Fibroblast of peridontal ligament (primary cell): ENCODE results near the gene METTL8.
A peak's percentile ranks its signal among the peaks of the same experiment; 100 is the strongest.
"Not testable (repeated sequence)": the region's sequence is repeated elsewhere in the genome, so short reads cannot be mapped to it uniquely, and the experiment has no call there.

Experiments
- DNase-seq: peaks from one replicate; pipeline ENCODE4 v3.0.0-alpha.2; 2010; ENCODE audit errors: extremely low read depth

METTL8 gene

GRCh38 chr2:171401947-171402346 is 31.8 kb downstream of the METTL8 start:
- no peak for DNase-seq

DNA sequence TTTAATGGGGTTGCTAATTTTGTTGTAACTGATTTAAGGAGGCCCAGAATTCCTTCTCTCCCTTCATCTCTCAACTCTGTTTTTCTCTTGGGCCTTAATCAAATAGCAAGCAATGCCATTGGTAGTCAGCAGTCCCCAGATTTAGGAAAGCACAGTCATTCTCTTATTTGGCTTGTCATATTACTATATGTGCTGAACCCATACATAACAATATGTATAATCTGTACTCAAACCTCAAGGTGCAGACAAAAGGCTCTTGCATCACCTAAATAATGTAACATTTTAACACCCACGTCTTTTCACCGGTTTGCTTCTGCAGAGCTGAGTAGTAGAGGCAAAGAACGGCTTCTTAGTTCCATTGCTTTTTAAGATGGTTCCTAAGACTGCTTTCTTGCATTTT is 33.4 kb downstream of the METTL8 start:
- DNase-seq = no peak

DNA sequence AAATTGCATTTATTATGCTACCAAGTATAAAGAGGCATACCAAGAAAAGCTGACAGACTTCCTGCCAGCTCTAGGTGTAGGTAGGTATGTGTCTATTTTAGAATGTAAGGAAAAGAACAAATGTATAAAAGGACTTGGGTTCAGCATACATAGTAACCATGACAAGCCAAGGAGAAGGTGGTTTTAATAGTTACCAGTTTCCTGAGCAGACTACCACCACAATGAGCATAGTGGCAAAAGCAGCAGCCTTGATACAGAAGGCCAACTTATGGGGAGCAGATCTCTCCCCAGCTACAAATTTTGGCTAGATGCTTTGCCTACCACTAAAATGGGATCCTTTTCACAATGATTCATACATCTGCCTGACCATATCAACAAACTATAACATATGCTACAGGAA is 34.5 kb downstream of the METTL8 start:
- DNase-seq = no peak

GRCh38 chr2:171394164-171394740 is 39.5 kb downstream of the METTL8 start:
- DNase-seq = no peak

DNA sequence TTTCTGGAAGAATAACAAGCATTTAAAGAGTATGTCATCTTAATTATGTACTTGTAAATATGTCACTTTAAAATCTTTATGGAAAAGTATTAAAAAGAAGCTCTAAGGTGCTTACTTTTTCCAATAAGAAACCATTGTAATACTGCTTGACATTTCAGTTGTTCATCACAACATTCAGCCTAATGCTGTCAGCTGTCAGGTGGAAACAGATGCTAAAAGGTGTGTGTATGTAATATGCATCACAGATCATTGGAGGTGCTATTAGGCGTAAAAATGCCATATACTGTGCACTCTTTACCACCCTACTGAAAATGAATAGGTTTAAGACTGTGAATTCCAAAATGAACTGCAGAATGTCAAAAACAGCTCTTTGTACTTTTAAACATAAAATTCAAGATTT is 40.3 kb downstream of the METTL8 start:
- no peak for DNase-seq

GRCh38 chr2:171391532-171391931 is 42.3 kb downstream of the METTL8 start:
- DNase-seq = no peak

DNA sequence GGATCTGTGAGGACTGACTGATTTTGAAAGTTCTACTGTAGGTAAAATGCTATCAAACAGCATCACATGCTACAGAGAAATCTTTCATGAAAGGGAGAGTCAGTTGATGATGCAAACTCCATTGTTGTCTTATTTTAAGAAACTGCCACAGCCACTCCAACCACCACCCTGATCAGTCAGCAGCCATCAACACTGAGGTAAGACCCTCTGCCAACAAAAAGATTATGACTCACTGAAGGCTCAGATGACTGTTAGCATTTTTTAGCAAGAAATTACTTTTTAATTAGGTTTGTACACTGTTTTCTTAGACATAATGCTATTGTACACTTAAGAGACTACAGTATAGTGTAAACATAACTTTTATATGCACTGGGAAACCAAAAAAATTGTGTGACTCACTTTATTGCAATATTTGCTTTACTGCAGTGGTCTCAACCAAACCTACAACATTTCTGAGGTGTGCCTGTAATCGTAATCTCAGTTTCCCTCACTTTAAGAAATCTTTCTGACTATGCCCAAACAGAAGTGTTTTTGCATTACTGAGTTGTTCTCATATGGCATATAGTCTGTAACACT is 42.8 kb downstream of the METTL8 start:
- DNase-seq = peak; percentile 79

DNA sequence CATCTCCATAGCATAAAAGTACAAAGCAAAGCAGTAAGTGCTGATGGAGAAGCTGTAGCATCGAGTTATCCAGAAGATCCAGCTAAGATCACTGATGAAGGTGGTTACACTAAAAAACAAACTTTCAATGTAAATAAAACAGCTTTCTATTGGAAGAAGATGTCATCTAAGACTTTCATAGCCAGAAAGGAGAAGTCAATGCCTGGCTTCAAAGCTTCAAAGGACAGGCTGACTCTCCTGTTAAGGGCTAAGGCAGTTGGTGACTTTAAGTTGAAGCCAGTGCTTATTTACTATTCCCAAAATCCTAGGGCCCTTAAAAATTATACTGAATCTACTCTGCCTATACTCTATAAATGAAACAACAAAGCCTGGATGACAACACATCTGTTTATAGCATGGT is 44.0 kb downstream of the METTL8 start:
- DNase-seq = no peak

GRCh38 chr2:171389325-171389724 is 44.5 kb downstream of the METTL8 start:
- DNase-seq = no peak

GRCh38 chr2:171387052-171387451 is 46.7 kb downstream of the METTL8 start:
- no peak for DNase-seq

DNA sequence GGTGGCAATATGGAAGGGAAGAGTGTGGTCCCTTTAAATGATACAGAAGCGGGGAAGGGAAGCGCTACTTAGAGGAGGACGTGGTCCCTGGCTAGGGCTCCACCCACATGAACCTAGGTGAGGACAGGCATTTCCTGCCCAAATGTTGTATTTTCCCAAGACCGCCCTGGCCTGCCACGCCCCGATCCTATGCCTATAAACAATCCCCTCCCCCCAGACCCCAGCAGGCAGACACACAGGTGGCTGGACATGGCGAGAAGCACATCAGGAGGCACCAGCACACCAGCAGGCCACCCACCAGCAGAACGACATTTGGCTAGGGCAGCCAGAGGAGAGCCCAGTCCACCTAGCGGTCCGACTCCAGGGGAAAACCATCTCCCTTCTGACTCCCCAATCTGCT is 47.2 kb downstream of the METTL8 start:
- no peak for DNase-seq

DNA sequence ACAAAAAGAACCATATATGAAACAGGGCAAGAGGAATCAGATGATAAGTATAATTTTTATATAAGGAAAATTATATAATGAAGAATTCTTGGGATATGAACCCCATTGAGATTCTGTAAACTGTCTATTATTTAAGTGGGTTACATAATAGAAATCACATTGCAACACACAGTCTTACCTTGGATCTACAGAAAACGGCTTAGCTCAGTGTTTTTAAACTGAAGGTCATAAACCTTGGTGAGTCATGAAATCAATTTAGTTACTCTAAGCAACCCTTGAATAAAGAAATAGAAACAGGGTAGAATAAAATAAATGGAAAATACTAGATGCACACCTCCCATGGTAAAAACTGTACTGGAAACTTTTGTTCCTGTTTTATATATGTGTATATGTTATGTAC is 50.7 kb downstream of the METTL8 start:
- DNase-seq = peak; percentile 63

DNA sequence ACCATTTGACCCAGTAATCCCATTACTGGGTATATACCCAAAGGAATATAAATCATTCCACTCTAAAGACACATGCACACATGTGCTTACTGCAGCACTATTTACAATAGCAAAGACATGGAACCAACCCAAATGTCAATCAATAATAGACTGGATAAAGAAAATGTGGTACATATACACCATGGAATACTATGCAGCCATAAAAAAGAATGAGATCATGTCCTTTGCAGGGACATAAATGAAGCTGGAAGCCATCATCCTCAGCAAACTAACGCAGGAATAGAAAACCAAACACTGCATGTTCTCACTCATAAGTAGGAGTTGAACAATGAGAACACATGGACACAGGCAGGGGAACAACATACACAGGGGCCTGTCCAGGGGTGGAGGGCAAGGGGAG is 51.6 kb downstream of the METTL8 start:
- DNase-seq = not testable (repeated sequence)

DNA sequence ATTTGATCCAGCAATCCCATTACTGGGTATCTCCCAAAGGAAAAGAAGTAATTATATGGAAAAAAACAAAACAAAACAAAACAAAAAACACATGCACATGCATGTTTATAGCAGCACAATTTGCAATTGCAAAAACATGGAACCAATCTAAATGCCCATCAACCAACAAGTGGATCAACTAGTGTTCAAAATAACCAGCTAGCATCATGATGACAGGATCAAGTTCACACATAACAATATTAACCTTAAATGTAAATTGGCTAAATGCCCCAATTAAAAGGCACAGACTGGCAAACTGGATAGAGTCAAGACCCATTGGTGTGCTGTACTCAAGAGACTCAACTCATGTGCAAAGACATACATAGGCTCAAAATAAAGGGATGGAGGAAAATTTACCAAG is 55.9 kb downstream of the METTL8 start:
- not testable (repeated sequence) for DNase-seq

GRCh38 chr2:171367692-171368091 is 66.1 kb downstream of the METTL8 start:
- no peak for DNase-seq

GRCh38 chr2:171365778-171366177 is 68.0 kb downstream of the METTL8 start:
- no peak for DNase-seq

DNA sequence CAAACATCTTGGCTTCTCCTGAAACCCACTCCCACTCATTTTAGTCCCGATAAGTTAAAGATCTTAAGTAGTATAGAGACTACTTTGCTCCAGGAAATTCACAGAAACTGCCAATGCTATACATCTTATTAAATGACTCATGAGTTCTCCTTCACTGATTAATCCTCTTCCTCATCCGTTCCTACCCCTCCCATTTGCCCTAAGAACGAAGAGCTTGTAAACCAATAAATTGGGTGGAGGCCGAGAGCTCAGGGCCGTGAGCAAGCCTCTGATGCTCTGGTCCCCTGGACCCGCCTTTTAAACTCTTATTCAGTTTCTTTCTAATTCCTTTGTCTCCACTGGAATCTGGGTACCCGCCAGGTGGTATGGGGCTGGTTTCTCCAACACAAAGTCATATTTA is 68.6 kb downstream of the METTL8 start:
- DNase-seq = no peak

- DNase-seq = no peak
Measured at GRCh38 chr2:171362396-171362795, 71.4 kb downstream of the METTL8 start.

- DNase-seq = no peak
Measured at GRCh38 chr2:171360905-171361304, 72.9 kb downstream of the METTL8 start.

- not testable (repeated sequence) for DNase-seq
Measured at GRCh38 chr2:171353746-171354145, 80.0 kb downstream of the METTL8 start.

DNA sequence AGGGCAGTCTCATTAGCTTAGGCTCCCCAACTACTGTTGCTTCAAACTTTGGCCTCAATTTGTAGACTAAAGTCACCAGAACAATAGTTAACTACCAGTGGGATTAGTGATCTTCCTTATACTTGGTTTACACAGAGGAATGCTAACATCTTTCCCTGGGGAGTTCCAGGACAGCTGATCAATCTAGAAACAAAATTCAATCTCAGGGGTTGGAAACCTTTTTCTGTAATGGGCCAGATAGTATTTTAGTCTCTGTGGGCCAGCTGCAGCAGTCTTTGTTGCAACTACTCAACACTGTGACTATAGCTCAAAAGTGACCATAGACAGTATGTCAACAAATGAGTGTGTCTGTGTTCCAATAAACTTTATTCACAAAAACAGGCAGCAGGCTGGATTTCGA is 85.7 kb downstream of the METTL8 start:
- no peak for DNase-seq

- DNase-seq = peak; percentile 90
Measured at GRCh38 chr2:171347591-171348032, 86.2 kb downstream of the METTL8 start.

DNA sequence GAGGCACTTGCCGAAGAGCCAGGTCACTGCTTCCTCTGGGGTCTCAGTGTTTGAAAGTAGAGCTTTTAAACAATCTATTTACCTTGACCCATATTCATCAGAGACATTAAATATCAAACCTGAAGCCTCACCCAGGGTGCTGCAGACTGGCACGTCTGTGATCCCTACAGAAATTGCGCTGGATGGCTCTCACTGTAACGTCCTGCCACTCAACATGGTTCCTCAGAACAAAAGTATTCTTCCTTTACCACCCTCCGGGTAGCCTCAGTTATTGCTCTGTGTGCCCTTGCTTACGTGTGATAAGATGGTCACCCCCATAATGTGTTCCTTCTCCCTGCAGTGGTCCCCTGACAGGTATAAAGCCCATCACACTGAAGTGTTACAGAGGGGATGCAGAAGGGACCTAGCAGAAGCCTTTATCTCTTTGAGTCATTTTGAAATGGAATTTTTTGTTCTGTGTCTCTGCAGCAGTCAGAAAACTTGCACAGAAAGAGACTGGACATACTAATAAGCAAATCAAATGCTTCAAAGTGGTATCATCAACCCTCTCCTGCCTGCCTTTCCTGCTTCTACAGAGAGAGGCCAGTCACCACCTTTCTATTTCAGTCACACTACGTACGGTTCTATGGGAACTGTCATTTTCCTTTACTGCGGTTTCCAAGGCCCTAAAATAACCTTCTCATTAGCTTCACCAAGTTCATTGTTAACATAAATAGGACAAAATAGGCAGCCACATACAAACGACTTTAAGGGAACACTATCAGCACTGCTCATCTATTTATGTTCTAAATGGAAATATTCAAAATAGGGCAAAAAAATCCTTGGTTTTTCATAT is 86.8 kb downstream of the METTL8 start:
- DNase-seq = no peak
